GM12878 (cell line): Measurements from ENCODE around the gene CCT6A. TPM values are rescaled to one million over a fixed set of nuclear protein-coding genes. Genes with fewer than 3 reads are reported as not detected.

Source experiments
- ATAC-seq: fragments of 200-7000 bp; cut with Tn5 transposase; 3 replicates; pipeline ENCODE4 v1.9.1; 2020; ENCODE audit warnings: mild to moderate bottlenecking, moderate library complexity
- BruUV-seq: library from RNA; stranded (reverse); fragments of 400-500 nt; replicated peaks from 2 replicates; lab custom pipeline; 2021; lab: Mats Ljungman, UMichigan
- CTCF ChIA-PET: fragments of 300-600 bp; sonication (Branson Sonifier 250); formaldehyde crosslinking; extraction: SDS; loops from one replicate; lab custom pipeline; 2021; ENCODE audit warnings: inconsistent platforms; lab: Yijun Ruan, JAX
- POLR2A ChIA-PET: fragments of 350-600 bp; formaldehyde crosslinking; extraction: SDS; loops from one replicate; lab custom pipeline; 2021; ENCODE audit warnings: inconsistent platforms; lab: Charles Lee
- RAD21 ChIA-PET: fragments of 300-600 bp; sonication (Branson Sonifier 250); formaldehyde crosslinking; loops from one replicate; lab custom pipeline; 2023; ENCODE audit warnings: antibody characterized with exemption; ENCODE audit not compliant: unreplicated experiment; lab: Charles Lee
- SMC1A ChIA-PET: fragments of 300-600 bp; sonication (Branson Sonifier 250); formaldehyde crosslinking; loops from one replicate; lab custom pipeline; 2023; ENCODE audit not compliant: unreplicated experiment, uncharacterized antibody; lab: Charles Lee
- DNase-seq: peaks from one replicate; pipeline ENCODE4 v3.0.0-alpha.2; 2011; ENCODE audit warnings: low read depth, low spot score
- FAIRE-seq: peaks from 3 replicates; lab custom pipeline; 2011; peaks lifted over from hg19 to GRCh38; lab: Jason Lieb, UNC
- H2AFZ ChIP-seq: 2 replicates; pipeline ENCODE4 v1.6.0; 2011; ENCODE audit warnings: low read depth, low read length, control low read depth; ENCODE audit not compliant: control insufficient read depth
- H3K27ac ChIP-seq: 2 replicates; pipeline ENCODE4 v1.5.1; 2011; ENCODE audit warnings: control low read depth; ENCODE audit not compliant: control insufficient read depth, insufficient read depth
- H3K27me3 ChIP-seq, 2 experiments: replicated peaks in 1 of 2; 2 replicates each; pipeline versions ENCODE4 v1.6.0 to v1.6.1; 2011; ENCODE audit warnings: low read length in 1 of 2; ENCODE audit not compliant: control insufficient read depth in 2 of 2, insufficient read depth in 2 of 2
- H3K36me3 ChIP-seq, 2 experiments: 2 replicates each; pipeline ENCODE4 v1.5.1; 2011; ENCODE audit warnings: low read length in 1 of 2; ENCODE audit not compliant: control insufficient read depth in 2 of 2, insufficient read depth in 2 of 2
- H3K4me1 ChIP-seq: 2 replicates; pipeline ENCODE4 v1.6.1; 2011; ENCODE audit warnings: mild to moderate bottlenecking, low read length, moderate library complexity, mixed read lengths; ENCODE audit not compliant: control insufficient read depth, insufficient read depth
- H3K4me2 ChIP-seq: 2 replicates; pipeline ENCODE4 v1.6.0; 2011; ENCODE audit warnings: control low read depth; ENCODE audit not compliant: control insufficient read depth, insufficient read depth
- H3K4me3 ChIP-seq: fragments of 200-600 bp; sonication (generic); 2 replicates; pipeline ENCODE4 v1.5.1; 2016
- H3K79me2 ChIP-seq: 2 replicates; pipeline ENCODE4 v1.6.0; 2011; ENCODE audit warnings: low read length; ENCODE audit not compliant: control insufficient read depth, insufficient read depth
- H3K9ac ChIP-seq: 2 replicates; pipeline ENCODE4 v1.8.0; 2011; ENCODE audit warnings: low read length, control low read depth, mixed read lengths; ENCODE audit not compliant: control insufficient read depth, insufficient read depth
- H3K9me3 ChIP-seq: replicated peaks from 3 replicates; pipeline ENCODE4 v1.5.1; 2011; ENCODE audit warnings: mild to moderate bottlenecking, low read length; ENCODE audit not compliant: control insufficient read depth, insufficient read depth
- H4K20me1 ChIP-seq: 2 replicates; pipeline ENCODE4 v1.6.0; 2011; ENCODE audit not compliant: control insufficient read depth, insufficient read depth
- E2F4 ChIP-seq: IDR thresholded peaks from 2 replicates; pipeline ENCODE4 v1.6.1; 2012; ENCODE audit warnings: low read depth, low read length, improper control_type of control experiment
- GABPA ChIP-seq: IDR thresholded peaks from 2 replicates; pipeline ENCODE4 v1.6.1; 2014; ENCODE audit warnings: antibody characterized with exemption, low read depth, mild to moderate bottlenecking, inconsistent platforms
- HSF1 ChIP-seq: fragments of 150-350 bp; IDR thresholded peaks from 2 replicates; pipeline ENCODE4 v1.6.1; 2014; ENCODE audit warnings: mild to moderate bottlenecking, low read depth, low read length
- ZNF592 ChIP-seq: fragments of 450-650 bp; IDR thresholded peaks from 2 replicates; pipeline ENCODE4 v1.6.1; 2017; ENCODE audit warnings: mild to moderate bottlenecking, moderate library complexity
- WGBS: methylation state at CpG from one replicate; pipeline ENCODE4 v1.1.6; 2016; ENCODE audit warnings: low lambda C conversion rate; ENCODE audit not compliant: insufficient replicate concordance, insufficient coverage; ENCODE audit errors: missing lambda C conversion rate; 5-methylcytosine and 5-hydroxymethylcytosine counted together
- in situ Hi-C: fragments of 300-500 bp; cut with MboI; formaldehyde crosslinking; loops from 9 replicates; pipeline ENCODE4 v1.14.3; 2018; ENCODE audit warnings: mixed read lengths
- intact Hi-C: fragments of 100-400 bp; cut with micrococcal nuclease; formaldehyde crosslinking; loops from one replicate; pipeline ENCODE4 v1.14.2; 2022; ENCODE audit not compliant: unreplicated experiment
- polyA plus RNA-seq, 11 experiments: library from polyadenylated mRNA; depleted of rRNA in 4 of 11; unstranded in 6 of 11; stranded (reverse) in 5 of 11; fragments of >200 nt; fragmentation: Nextera tagmentation in 4 of 11; fragmentation: Illumina TruSeq in 1 of 11; extraction: Ambion mirVana in 4 of 11; extraction: Trizol in 1 of 11; gene quantifications; 1 replicate in 1 of 11; 2 replicates in 10 of 11; pipeline versions ENCODE4 v1.2.1 to v1.2.3, GENCODE V29; 2011 to 2016; ENCODE audit warnings: inconsistent platforms in 2 of 11, missing spikeins in 2 of 11, low read depth in 1 of 11
- total RNA-seq, 4 experiments: library from RNA; depleted of rRNA in 3 of 4; stranded (reverse); fragments of >200 nt in 3 of 4; fragmentation: Illumina TruSeq in 1 of 4; extraction: Trizol in 1 of 4; gene quantifications; 2 replicates each; pipeline versions ENCODE4 v1.2.1 to v1.2.3, GENCODE V29; 2013 to 2021

Gene CCT6A
- total and polyA plus RNA-seq, 10 of the 15 experiments (the other 5 are each of a cell fraction or from before 2014, with no cell fraction given): 191 to 480 (median 296) TPM

GRCh38 chr7:56074371-56074791, 22.8 kb downstream of the CCT6A start (continued):
- TF ChIP-seq ZNF592: no peak
- TF ChIP-seq E2F4: no peak
- TF ChIP-seq HSF1: no peak

- BruUV-seq: no TSS peak
- Histone ChIP-seq H3K36me3 (peaks cover 3 to 12% of the 10 kb centered on the region in 2 experiments), H3K79me2 (no peaks in the 10 kb centered on the region), H3K27ac (no peak overlapping the region), H4K20me1 (no peaks in the 10 kb centered on the region), H3K9ac (no peak overlapping the region), H2AFZ (no peak overlapping the region), H3K4me2 (no peak overlapping the region), H3K4me3 (no peak overlapping the region), H3K4me1 (no peaks in the 10 kb centered on the region), H3K9me3 (no peaks in the 10 kb centered on the region), H3K27me3 (no peaks in the 10 kb centered on the region)
- ChIA-PET CTCF (interaction anchor here (0.6 to 1.0 kb wide), 2 partner anchors 37 to 73 kb away, joined by 3 read pairs; no protein-coding TSS in a partner anchor), RAD21 (no interaction called here), SMC1A (no interaction called here), POLR2A (no interaction called here)
- intact Hi-C loops: no loop called here
- no peak for TF ChIP-seq GABPA
- WGBS: 75% methylated on average over 3 of the region's 3 CpGs
- DNase-seq (no peak), ATAC-seq (no peak), FAIRE-seq (no peak)
- in situ Hi-C loops: no loop called here
These were observed 26.1 kb downstream of the CCT6A start for GRCh38 chr7:56077681-56078080.
